Transverse colon (tissue), 4 donors: ENCODE data around the gene CENPF. TPM values are rescaled to one million over a fixed set of nuclear protein-coding genes. Genes with fewer than 3 reads are reported as not detected.
"Not testable (repeated sequence)": the region's sequence is repeated elsewhere in the genome, so short reads cannot be mapped to it uniquely, and the experiment has no call there.

ENCODE experiments used
- DNase-seq: peaks from one replicate; pipeline ENCODE4 v3.0.0-alpha.2; 2019
- H3K27ac ChIP-seq, 4 donors: fragments of 200-600 bp; sonication (generic); 2 replicates each; pipeline ENCODE4 v1.5.1; 2016 to 2018; ENCODE audit warnings: inconsistent platforms in 4 of 4
- H3K27me3 ChIP-seq: fragments of 200-600 bp; sonication (generic); 2 replicates; pipeline ENCODE4 v1.5.1; 2017; ENCODE audit warnings: inconsistent platforms
- H3K36me3 ChIP-seq, 4 donors: fragments of 200-600 bp; sonication (generic); 2 replicates each; pipeline ENCODE4 v1.5.1; 2017 to 2019; ENCODE audit warnings: inconsistent platforms in 4 of 4
- H3K4me1 ChIP-seq, 4 donors: fragments of 200-600 bp; sonication (generic); 2 replicates each; pipeline ENCODE4 v1.5.1; 2017 to 2020; ENCODE audit warnings: inconsistent platforms in 4 of 4
- H3K4me3 ChIP-seq, 4 donors: fragments of 200-600 bp; sonication (generic); 1 replicate in 1 of 4; 2 replicates in 3 of 4; pipeline versions ENCODE4 v1.5.1 to v1.6.1; 2017 to 2019; ENCODE audit warnings: inconsistent platforms in 4 of 4
- H3K9me3 ChIP-seq, 2 donors: fragments of 200-600 bp; sonication (generic); 2 replicates each; pipeline ENCODE4 v1.5.1; 2017 to 2019; ENCODE audit warnings: inconsistent platforms in 2 of 2
- EP300 ChIP-seq: sonication (generic); formaldehyde crosslinking; IDR thresholded peaks from one replicate; pipeline ENCODE4 v1.6.1; 2017; ENCODE audit warnings: antibody characterized with exemption, low read depth
- POLR2A ChIP-seq: fragments of 450-650 bp; IDR thresholded peaks from one replicate; pipeline ENCODE4 v1.6.1; 2016; ENCODE audit warnings: antibody characterized with exemption, mild to moderate bottlenecking, moderate library complexity
- POLR2AphosphoS5 ChIP-seq, 3 donors: sonication (generic); formaldehyde crosslinking; IDR thresholded peaks; one replicate each; pipeline ENCODE4 v1.6.1; 2016; ENCODE audit warnings: antibody characterized with exemption in 3 of 3
- WGBS, 2 donors: methylation state at CpG; one replicate each; pipeline ENCODE4 v1.1.5; 2018; ENCODE audit warnings: low coverage in 1 of 2; 5-methylcytosine and 5-hydroxymethylcytosine counted together
- in situ Hi-C, 4 donors: fragments of 200-750 bp; cut with MboI; loops; one replicate each; pipeline versions ENCODE4 v1.15.0 to v1.15.1; 2017; ENCODE audit warnings: low sequenced_read_pairs in 3 of 4, low pct_ligation_motif_present in 1 of 4, low pct_unique_long_range_greater_than_20kb in 1 of 4
- intact Hi-C: fragments of 100-400 bp; cut with DNase I; formaldehyde crosslinking; loops from one replicate; pipeline ENCODE4 v1.15.1; 2023; ENCODE audit warnings: low total_unique reads
- total RNA-seq, 4 donors: library from RNA; depleted of rRNA; stranded (reverse); fragments of >200 nt; gene quantifications; one replicate each; pipeline ENCODE4 v1.1.0, GENCODE V29; 2016
- TF ChIP-seq, protein P1 (sequence below), 5 experiments: fragments of 200-600 bp in 3 of 5; fragments of 450-650 bp in 2 of 5; sonication (generic) in 3 of 5; IDR thresholded peaks; 1 replicate in 2 of 5; 2 replicates in 3 of 5; pipeline ENCODE4 v1.5.1; 2016 to 2017; ENCODE audit warnings: antibody characterized with exemption in 5 of 5, inconsistent platforms in 3 of 5, mild to moderate bottlenecking in 2 of 5, moderate library complexity in 1 of 5

CENPF gene
- total RNA-seq, 4 donors from 2014 or later: 1.5 to 49.8 (median 3.4) TPM

DNA sequence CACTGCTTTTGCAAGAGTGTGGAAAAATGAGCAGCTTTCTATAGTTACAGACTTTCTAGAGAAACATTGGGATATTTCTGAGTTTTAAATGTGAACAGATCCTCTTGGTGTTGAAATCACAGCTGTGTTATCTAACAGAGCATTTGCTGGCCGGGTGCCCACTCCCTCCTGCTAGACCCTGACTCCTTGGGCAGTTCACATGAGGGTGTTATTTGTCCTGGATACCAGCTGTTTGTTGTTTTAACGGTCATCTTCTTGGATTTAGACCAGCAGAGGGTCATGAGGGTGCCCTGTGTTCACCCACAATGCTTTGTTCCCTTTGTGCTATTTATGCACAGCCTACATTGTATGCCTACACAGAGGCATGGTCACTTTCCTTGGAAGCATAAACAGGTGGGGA is 67.1 kb downstream of the CENPF start:
- Histone ChIP-seq H3K27me3 (no peaks in the 10 kb centered on the region), H3K9me3 (no peaks in the 10 kb centered on the region), H3K4me3 (no peak overlapping the region), H3K4me1 (no peaks in the 10 kb centered on the region), H3K36me3 (no peaks in the 10 kb centered on the region), H3K27ac (no peak overlapping the region)
- no peak for DNase-seq
- TF ChIP-seq POLR2AphosphoS5 (IDR thresholded peaks at IDR 0.05) (no peak), EP300 (no peak), POLR2A (no peak)
- TF ChIP-seq, protein P1, sequence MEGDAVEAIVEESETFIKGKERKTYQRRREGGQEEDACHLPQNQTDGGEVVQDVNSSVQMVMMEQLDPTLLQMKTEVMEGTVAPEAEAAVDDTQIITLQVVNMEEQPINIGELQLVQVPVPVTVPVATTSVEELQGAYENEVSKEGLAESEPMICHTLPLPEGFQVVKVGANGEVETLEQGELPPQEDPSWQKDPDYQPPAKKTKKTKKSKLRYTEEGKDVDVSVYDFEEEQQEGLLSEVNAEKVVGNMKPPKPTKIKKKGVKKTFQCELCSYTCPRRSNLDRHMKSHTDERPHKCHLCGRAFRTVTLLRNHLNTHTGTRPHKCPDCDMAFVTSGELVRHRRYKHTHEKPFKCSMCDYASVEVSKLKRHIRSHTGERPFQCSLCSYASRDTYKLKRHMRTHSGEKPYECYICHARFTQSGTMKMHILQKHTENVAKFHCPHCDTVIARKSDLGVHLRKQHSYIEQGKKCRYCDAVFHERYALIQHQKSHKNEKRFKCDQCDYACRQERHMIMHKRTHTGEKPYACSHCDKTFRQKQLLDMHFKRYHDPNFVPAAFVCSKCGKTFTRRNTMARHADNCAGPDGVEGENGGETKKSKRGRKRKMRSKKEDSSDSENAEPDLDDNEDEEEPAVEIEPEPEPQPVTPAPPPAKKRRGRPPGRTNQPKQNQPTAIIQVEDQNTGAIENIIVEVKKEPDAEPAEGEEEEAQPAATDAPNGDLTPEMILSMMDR (IDR thresholded peaks at IDR 0.05): no peak
- intact Hi-C loops: no loop called here
- in situ Hi-C loops: loop anchor here in 1 of 4 donors (25.0 kb wide), 1 partner anchor 842 kb away; no protein-coding TSS in a partner anchor
- WGBS, 2 donors: 60 to 80% methylated on average over 1 to 2 of the region's 2 CpGs

DNA sequence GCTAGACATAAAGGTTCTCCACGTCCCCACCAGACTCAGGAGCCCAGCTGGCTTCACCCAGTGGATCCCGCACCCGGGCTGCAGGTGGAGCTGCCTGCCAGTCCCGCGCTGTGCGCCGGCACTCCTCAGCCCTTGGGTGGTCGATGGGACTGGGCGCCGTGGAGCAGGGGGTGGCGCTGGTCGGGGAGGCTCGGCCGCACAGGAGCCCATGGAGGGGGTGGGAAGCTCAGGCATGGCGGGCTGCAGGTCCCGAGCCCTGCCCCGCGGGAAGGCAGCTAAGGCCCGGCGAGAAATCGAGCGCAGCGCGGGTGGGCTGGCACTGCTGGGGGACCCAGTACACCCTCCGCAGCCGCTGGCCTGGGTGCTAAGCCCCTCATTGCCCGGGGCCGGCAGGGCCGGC is 70.0 kb downstream of the CENPF start:
- 95% methylated on average over 20 of the region's 29 CpGs; no CpG with 5 or more reads in 1 of the 2 donors for WGBS, 2 donors
- in situ Hi-C loops: loop anchor here in 1 of 4 donors (25.0 kb wide), 1 partner anchor 839 kb away; no protein-coding TSS in a partner anchor

DNA sequence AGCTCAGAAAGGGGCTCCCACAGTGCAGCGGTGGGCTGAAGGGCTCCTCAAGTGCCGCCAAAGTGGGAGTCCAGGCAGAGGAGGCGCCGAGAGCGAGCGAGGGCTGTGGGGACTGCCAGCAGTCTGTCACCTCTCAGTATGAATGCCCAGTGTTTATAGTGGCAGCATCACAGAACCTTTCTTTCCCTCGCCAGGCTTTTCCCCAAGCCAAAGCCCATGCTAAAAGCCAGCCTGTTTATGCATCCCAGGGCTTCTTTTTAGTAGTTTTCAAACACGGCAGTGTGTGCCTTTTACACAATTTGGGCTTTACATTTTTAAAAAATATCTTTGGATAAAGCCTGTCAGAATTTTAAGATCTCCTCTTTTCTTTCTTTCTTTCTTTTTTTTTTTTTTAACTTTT is 70.6 kb downstream of the CENPF start:
- no peak overlapping the region for H3K27ac ChIP-seq
- DNase-seq: no peak
- in situ Hi-C loops: loop anchor here in 1 of 4 donors (25.0 kb wide), 1 partner anchor 839 kb away; no protein-coding TSS in a partner anchor
- 92% methylated on average over 8 of the region's 8 CpGs; no CpG with 5 or more reads in 1 of the 2 donors for WGBS, 2 donors
- no peak overlapping the region for H3K4me3 ChIP-seq
- intact Hi-C loops: no loop called here
- no peaks in the 10 kb centered on the region for H3K9me3 ChIP-seq
- no peaks in the 10 kb centered on the region for H3K4me1 ChIP-seq
- TF ChIP-seq POLR2AphosphoS5 (IDR thresholded peaks at IDR 0.05) (no peak), EP300 (no peak), POLR2A (no peak)
- TF ChIP-seq, protein P1 (IDR thresholded peaks at IDR 0.05): no peak
- no peaks in the 10 kb centered on the region for H3K36me3 ChIP-seq
- H3K27me3 ChIP-seq: no peaks in the 10 kb centered on the region

More for the DNA sequence above, 70.0 kb downstream of the CENPF start:
- H3K27me3 ChIP-seq, H3K9me3 ChIP-seq, H3K4me3 ChIP-seq, H3K36me3 ChIP-seq, DNase-seq, intact Hi-C loops, H3K4me1 ChIP-seq, H3K27ac ChIP-seq: not testable (repeated sequence)

DNA sequence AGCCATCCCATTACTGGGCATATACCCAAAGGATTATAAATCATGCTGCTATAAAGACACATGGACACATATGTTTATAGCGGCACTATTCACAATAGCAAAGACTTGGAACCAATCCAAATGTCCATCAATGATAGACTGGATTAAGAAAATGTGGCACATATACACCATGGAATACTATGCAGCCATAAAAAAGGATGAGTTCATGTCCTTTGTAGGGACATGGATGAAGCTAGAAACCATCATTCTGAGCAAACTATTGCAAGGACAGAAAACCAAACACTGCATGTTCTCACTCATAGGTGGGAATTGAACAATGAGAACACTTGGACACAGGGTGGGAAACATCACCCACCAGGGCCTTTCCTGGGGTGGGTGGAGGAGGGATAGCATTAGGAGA is 72.5 kb downstream of the CENPF start:
- H3K27me3 ChIP-seq, DNase-seq, intact Hi-C loops, H3K36me3 ChIP-seq, H3K27ac ChIP-seq, H3K4me3 ChIP-seq, H3K9me3 ChIP-seq, H3K4me1 ChIP-seq, in situ Hi-C loops: not testable (repeated sequence)
- 76 to 88% methylated on average over 1 of the region's 1 CpG for WGBS, 2 donors

DNA sequence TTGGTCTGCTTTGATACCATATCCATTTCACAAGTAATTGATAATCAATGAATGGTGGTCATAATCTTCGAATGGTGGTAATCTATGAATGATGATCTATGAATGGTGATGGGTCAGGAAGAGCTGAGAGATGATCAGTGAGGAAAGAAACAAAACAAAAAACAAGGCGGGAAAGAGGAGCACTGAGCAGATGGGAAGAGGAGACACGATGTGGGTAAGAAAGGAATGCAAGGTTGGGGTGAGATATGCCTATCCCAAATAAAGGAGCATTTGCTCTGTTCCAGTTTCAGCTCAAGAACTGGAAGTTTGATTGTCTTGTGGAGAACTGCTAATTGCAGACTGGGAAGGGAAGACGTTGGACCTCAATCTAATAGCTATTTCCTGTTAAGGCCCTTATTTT is 73.8 kb downstream of the CENPF start:
- H3K27ac ChIP-seq: no peak overlapping the region
- DNase-seq: no peak
- no peaks in the 10 kb centered on the region for H3K27me3 ChIP-seq
- intact Hi-C loops (no loop called here), in situ Hi-C loops (no loop called here)
- WGBS, 2 donors: 78 to 88% methylated on average over 4 of the region's 4 CpGs
- no peak overlapping the region for H3K4me3 ChIP-seq
- no peaks in the 10 kb centered on the region for H3K9me3 ChIP-seq
- TF ChIP-seq, protein P1 (IDR thresholded peaks at IDR 0.05): no peak
- no peak for TF ChIP-seq POLR2AphosphoS5 (IDR thresholded peaks at IDR 0.05)
- TF ChIP-seq POLR2A: no peak
- no peak for TF ChIP-seq EP300
- no peaks in the 10 kb centered on the region for H3K4me1 ChIP-seq
- no peaks in the 10 kb centered on the region for H3K36me3 ChIP-seq
